Pons (tissue), 1 donor: Measurements from ENCODE around the gene SSTR5.

Experiments used
- DNase-seq: peaks from one replicate; pipeline ENCODE4 v3.0.0-alpha.2; 2016; ENCODE audit warnings: low spot score

Gene SSTR5

GRCh38 chr16:1122398-1122765 is 49.8 kb downstream of the SSTR5 start:
- DNase-seq: no peak

DNA sequence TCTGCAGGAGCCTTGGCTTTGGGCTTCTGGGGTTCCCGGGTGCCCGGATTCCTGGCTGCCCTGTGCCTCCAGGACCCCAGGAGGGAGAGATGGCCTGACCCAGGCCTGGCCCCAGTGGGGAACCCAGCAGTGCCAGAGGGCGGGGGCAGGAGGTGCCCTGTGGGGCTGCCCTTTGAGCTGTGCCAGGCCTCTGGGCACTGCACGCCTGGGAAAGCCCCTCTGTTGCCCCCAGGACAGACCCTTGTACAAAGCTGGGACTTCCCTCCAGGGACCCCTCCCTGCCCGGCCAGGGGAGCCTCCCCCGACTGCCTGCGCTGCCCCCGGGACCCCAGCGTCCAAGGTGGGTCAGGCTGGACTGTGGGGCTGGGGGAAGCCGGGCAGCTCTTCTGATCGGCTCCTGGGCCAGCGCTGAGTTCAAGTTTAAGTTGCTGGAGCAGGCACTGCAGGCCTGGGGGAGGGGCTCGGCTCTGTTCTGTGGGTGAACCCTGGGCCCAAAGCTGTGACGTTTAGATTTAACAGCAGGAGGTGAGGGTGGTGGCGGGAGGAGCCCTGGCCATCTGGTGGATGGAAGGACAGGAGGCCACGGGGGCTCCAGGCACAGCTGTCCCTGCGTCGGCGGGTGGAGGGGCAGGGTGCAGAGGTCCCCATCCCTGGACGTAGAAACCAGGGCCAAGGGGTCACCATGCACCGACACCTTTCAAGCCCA is 51.1 kb downstream of the SSTR5 start:
- no peak for DNase-seq

GRCh38 chr16:1124291-1124690 is 51.7 kb downstream of the SSTR5 start:
- DNase-seq: no peak

GRCh38 chr16:1124795-1125194 is 52.2 kb downstream of the SSTR5 start:
- no peak for DNase-seq

- DNase-seq: no peak
Measured at GRCh38 chr16:1125471-1125870, 52.9 kb downstream of the SSTR5 start.

- no peak for DNase-seq
Measured at GRCh38 chr16:1126044-1126443, 53.5 kb downstream of the SSTR5 start.

- DNase-seq: no peak
Measured at GRCh38 chr16:1126586-1126985, 54.0 kb downstream of the SSTR5 start.

- DNase-seq: no peak
Measured at GRCh38 chr16:1127101-1127500, 54.6 kb downstream of the SSTR5 start.

DNA sequence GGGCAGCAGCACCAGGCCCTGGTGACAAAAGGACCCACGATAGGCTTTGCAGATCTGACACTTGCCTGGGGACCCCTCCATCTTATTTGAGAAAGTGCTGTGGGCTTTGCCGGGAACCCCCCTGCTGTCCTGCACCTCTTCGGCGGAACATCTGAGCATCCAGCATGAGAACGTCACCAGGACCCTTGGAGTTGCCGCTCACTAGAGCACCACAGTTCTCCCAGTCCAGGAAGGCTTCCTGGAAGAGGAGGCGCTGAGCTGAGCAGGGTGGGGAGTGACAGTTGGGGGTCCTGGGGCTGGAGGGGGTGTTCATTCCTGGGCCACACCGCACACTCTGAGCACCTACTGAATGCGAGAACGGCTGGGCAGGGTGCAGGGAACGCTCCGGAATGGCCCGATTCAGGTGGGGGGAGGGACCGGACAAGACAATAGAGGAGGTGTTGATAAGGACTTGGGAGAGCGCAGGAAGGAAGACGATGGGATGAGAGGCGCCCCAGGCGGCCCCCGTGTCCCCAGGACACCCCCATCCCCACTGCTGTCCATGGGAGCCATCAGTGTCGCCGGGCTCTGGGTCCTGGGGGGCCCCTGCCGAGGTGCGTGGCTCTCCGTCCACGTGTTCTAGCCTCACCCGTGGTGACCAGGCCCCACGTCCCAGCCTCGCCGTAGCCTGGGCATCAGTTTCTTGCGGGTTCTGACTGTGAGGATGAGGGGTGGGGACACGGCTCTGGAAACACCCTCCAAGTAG is 55.6 kb downstream of the SSTR5 start:
- no peak for DNase-seq

DNA sequence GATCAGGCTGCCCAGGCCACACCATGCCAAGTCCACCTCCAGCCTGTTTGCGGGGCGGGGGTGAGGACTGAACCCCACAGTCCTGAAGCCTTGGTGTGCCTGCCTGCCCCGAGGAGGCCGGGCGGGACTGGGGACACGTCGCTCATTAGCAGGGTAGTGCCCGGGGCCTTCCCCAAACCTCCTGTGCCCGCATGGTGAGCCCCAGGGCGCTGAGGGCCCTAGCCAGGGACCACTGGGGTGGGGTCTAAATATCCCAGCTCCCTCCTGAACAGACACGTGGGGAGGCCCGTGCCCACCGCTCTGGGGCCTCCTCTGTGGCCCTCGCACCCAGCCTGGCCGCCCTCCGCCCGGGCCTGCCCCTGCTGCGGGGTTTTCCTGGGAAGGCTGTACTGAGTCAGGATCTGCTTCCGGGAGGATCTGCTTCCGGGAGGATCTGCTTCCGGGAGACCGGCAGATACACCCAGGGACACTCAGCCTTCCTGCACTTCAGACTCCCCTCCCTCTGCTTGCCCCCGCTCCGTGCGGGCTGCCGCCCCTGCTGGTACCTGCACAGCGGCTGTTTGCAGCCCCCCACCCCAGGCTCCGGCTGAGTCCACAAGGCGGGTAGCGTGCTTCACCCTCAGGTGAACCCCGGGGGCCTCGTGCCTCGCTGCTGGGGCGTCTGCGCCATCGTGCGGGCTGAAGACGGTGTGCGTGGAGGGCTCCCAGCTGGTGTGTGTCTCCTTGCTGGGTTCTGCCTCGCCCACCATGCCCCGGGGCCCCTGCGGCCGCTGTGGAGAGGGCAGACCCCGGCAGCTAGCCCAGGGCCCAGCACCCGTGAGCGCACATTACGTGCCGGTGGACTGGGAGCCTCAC is 56.8 kb downstream of the SSTR5 start:
- no peak for DNase-seq

DNA sequence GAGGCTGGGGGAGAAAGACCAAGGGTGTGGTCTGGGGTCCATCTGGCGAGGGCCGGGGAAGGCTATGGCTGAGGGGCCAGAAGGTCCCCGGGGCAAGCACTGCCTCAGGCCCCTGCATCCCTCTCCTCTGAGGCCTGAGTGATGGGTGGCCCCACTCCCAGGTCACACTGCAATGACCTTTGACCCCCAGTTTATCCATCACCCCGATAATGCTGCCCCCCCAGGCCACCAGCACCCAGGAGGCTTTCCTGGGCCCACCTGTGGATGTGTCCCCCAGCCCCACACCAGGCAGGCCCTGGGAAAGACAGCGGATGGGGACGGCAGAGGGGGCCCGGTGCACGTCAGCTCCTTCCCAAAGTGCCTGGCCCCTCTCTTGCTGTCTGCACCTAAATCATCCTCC is 57.8 kb downstream of the SSTR5 start:
- no peak for DNase-seq
